Coronary artery (tissue), 2 donors: ENCODE results near the gene SH2D5.

Experiments used
- DNase-seq: peaks from one replicate; pipeline ENCODE4 v3.0.0-alpha.2; 2017; ENCODE audit warnings: low spot score
- H3K27ac ChIP-seq, 2 donors: fragments of 200-600 bp; sonication (generic); one replicate each; pipeline ENCODE4 v1.5.1; 2016 to 2019
- H3K4me3 ChIP-seq: fragments of 200-600 bp; sonication (generic); 2 replicates; pipeline ENCODE4 v1.5.1; 2016; ENCODE audit warnings: mild to moderate bottlenecking, moderate library complexity
- CTCF ChIP-seq: fragments of 200-600 bp; sonication (generic); IDR thresholded peaks from one replicate; pipeline ENCODE4 v1.5.1; 2019; ENCODE audit warnings: antibody characterized with exemption

The SH2D5 gene

DNA sequence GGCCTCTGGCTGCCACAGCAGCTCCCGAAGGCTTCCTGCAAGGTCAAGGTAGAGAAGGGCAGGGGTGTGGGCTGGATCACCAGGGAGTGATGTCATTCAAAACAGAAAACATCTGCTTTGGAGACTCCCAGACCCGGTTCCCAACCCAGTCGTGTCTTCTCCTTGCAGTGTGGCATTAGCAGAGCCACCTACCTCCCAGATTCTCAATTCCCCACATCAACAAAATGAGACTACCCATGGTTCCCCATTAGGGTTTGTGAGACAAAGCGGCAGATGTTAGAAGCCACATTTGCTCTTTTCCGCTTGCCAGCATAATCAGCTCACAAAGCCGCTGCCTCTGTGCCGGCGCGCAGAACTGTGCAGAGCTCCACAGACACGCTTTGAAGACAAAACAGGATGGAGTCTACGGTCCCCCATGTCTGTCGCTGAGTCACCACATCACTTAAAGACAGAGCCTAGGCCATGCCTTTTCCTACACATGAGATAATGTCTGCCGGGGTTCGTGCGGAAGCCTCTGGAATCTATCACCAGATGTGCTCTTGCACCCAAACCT is 27.2 kb downstream of the SH2D5 start:
- DNase-seq: no peak
- TF ChIP-seq CTCF: no peak
- H3K4me3 ChIP-seq: no peak overlapping the region

GRCh38 chr1:20704390-20705202 is 27.9 kb downstream of the SH2D5 start:
- no peak for DNase-seq
- Histone ChIP-seq H3K27ac (no peak overlapping the region), H3K4me3 (no peak overlapping the region)
- TF ChIP-seq CTCF: no peak

More for the DNA sequence above, 27.2 kb downstream of the SH2D5 start:
- no peak overlapping the region for H3K27ac ChIP-seq

DNA sequence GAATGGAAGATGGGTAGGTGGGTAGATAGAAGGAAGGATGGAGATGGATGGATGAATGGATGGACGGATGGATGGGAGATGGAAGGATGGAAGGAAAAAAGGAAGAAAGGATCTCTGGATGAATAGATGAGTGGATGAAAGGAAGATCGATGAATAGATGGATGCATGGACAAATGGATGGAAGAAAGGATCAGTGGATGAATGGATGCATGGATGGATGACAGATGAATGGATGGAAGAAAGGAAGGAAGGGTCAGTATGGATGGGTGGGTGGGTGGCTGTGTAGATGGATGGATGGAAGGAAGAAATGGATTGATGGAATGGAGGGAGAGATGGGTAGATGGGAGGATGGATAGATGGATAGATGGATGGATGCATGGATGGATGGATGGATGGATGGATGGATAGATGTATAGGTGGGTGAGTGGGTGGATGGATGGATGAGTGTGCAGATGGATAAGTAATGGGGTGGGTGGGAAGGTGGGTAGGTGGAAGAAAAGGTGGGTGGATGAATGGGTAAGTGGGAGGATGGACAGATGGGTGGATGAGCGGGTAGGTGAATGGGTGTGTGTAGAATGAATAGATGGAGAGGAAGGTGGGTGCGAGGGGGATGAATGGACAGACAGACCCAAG is 29.3 kb downstream of the SH2D5 start:
- no peak for DNase-seq
- Histone ChIP-seq H3K27ac (no peak overlapping the region), H3K4me3 (no peak overlapping the region)
- TF ChIP-seq CTCF: no peak

- no peak overlapping the region for H3K27ac ChIP-seq
- no peak for TF ChIP-seq CTCF
- no peak overlapping the region for H3K4me3 ChIP-seq
- DNase-seq: no peak
Observed at GRCh38 chr1:20702416-20702815, 30.1 kb downstream of the SH2D5 start.

DNA sequence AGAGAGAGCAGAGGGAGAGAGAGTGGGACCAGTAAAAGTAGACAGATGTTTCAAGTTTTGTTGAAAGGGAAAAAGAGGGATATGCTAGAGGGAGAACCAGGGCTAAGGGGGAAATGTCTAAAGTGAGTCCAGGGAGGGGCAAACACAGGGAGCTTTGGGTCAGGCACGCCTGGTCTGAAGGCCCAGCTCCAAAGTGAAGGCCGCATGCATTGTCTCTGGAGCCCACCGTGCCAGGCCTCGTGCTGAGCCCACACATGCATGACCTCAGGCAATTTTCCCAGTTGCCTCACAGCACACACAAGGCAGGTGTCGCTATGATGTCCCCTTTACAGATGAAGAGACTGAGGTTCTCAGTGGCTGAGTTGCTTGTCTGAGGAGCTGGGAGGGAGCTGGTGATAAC is 30.7 kb downstream of the SH2D5 start:
- DNase-seq: no peak
- no peak overlapping the region for H3K27ac ChIP-seq
- no peak for TF ChIP-seq CTCF
- H3K4me3 ChIP-seq: no peak overlapping the region

DNA sequence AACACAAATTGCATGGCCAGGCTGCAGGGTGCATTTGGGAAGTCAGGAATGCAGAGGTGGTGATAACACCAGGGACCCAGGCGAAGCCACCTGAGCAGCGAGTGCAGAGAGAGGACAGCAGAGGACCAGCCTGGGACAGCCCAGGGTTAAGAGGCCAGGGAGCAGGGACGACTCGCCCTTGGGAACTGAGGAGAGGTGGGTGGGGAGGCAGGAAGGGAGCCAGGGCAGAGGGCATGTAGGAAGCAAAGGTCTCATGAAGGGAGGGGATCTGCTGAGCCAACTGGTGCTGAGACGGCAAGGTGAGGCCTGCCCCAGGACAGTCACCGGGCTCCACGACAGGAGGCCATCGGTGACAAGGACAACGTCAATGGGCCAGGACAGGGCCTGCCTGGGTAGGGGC is 31.1 kb downstream of the SH2D5 start:
- Histone ChIP-seq H3K27ac (no peak overlapping the region), H3K4me3 (no peak overlapping the region)
- no peak for DNase-seq
- no peak for TF ChIP-seq CTCF
